DOHH2 (cell line): ENCODE results near the gene MGAT4B.

Experiments
- EZH2phosphoT487 ChIP-seq: fragments of 200-600 bp; sonication (generic); IDR thresholded peaks from 2 replicates; pipeline ENCODE4 v1.6.1; 2017; ENCODE audit warnings: borderline replicate concordance, mild to moderate bottlenecking, antibody characterized with exemption, low read length, moderate library complexity, mixed read lengths
- TF ChIP-seq, protein P1 (sequence below): fragments of 200-600 bp; sonication (generic); IDR thresholded peaks from one replicate; pipeline ENCODE4 v1.5.1; 2014; ENCODE audit warnings: antibody characterized with exemption, mild to moderate bottlenecking, low read depth, low read length; ENCODE audit not compliant: poor library complexity, severe bottlenecking

DNA sequence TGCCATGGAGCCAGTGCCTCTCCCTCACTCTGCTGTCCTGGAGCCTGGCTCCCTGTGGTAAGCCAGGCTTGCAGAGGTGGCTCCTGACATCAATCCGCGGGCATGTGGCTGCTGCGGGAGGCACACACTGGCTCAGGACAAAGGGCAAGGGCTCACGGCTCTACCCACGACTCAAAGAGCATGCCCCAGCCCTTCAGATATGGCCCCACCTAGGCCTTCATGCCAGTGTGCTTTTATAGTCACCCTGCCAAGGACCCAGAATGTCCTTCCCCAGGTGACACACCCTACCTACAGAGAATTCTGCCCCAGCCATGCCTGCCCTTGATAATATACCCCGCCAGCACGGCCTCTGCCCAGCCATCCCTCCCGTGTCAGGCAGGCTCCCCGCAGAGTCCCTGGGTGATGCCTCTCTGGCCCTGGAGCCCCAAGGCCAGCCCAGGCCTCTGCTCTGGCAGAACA, 1.6 kb downstream of the MGAT4B start:
- TF ChIP-seq, protein P1, sequence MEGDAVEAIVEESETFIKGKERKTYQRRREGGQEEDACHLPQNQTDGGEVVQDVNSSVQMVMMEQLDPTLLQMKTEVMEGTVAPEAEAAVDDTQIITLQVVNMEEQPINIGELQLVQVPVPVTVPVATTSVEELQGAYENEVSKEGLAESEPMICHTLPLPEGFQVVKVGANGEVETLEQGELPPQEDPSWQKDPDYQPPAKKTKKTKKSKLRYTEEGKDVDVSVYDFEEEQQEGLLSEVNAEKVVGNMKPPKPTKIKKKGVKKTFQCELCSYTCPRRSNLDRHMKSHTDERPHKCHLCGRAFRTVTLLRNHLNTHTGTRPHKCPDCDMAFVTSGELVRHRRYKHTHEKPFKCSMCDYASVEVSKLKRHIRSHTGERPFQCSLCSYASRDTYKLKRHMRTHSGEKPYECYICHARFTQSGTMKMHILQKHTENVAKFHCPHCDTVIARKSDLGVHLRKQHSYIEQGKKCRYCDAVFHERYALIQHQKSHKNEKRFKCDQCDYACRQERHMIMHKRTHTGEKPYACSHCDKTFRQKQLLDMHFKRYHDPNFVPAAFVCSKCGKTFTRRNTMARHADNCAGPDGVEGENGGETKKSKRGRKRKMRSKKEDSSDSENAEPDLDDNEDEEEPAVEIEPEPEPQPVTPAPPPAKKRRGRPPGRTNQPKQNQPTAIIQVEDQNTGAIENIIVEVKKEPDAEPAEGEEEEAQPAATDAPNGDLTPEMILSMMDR, result no peak
- TF ChIP-seq EZH2phosphoT487, result no peak
